A549 treated with RU486 at 1 μM for 4 hours (cell line): Measurements from ENCODE around the gene CCDC85B. TPM values are rescaled to one million over a fixed set of nuclear protein-coding genes. Genes with fewer than 3 reads are reported as not detected.

Source experiments
- total RNA-seq: library from RNA; stranded (reverse); fragments of 200-300 nt; extraction: Qiagen RNA extraction; gene quantifications from 5 replicates; pipeline ENCODE4 v1.2.3, GENCODE V29; 2022; ENCODE audit warnings: low read depth

The CCDC85B gene
- 29.7 to 54.1 TPM (median 46.1 TPM) in 5 replicates for total RNA-seq

DNA sequence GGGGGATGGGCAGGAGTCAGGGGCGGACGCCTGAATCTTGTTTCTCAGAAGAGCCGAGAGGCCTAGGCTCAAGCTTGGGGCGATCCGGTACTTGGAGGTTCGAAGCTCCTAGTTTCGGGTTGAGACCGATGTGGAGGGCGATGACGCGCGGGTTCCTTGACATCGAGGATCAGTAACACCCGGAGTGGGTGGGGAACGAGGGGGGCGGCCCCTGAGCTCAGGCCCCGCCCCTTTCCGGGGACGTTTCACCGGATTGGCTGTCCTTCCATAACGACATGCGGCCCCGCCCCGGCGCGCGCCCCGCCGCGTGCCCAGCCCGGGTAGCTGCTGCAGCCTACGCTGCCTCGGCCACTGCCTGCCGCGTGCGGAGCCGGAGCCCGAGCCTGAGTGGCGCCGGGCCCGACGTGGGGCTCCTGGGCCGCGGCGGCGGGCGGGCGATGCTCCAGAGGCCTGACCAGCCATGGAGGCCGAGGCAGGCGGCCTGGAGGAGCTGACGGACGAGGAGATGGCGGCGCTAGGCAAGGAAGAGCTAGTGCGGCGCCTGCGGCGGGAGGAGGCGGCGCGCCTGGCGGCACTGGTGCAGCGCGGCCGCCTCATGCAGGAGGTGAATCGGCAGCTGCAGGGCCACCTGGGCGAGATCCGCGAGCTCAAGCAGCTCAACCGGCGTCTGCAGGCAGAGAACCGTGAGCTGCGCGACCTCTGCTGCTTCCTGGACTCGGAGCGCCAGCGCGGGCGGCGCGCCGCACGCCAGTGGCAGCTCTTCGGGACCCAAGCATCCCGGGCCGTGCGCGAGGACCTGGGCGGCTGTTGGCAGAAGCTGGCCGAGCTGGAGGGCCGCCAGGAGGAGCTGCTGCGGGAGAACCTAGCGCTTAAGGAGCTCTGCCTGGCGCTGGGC lies at the start of gene CCDC85B:
Gene CCDC85B (plus strand): TSS at position 350 of the 895 bp plus-strand sequence. CDS start 111 bp downstream, at position 461.

DNA sequence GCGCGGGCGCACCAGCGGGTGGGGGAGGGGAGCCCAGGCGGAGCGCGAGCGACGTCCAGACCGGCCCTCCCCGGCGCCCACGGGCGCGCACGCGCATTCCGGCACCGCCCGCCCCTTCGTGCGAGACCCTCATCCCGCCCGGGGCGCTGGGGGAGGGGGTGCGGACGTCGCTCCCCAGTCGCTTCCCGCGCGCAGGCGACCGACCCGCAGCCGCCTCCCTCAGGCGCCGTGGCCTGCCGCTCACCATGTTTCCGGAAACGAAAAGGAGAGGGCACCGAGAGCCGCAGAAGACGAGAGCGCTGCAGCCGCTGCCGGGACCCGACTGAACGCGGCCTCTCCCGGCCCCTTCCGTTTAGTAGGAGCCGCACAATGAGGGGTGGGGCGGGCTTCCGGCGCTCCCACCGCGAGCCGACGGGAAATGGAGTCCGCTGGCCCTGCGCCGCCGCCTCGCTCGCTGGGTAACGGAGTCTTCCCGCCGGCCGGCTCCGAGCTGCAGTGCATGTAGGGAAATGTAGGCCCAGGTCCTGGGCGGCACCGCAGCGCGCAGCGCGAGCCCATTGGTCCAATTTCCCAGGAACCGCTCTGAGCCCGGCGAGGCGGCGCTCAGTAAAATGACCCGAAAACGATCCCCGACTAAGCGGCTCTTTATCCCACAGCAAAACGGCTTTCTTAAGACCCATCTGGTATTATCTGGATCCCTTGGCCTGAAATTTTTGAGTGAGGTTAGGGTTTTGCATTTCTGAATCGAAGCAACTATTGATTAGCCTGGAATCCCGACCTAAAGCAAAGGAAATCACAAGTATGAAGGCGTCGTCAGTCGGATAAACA lies 32.4 kb upstream of the CCDC85B start, which contains the start of gene CFL1:
Gene CFL1 (minus strand): TSS at position 328 of the 828 bp plus-strand sequence. CDS start 81 bp downstream, at position 247.

DNA sequence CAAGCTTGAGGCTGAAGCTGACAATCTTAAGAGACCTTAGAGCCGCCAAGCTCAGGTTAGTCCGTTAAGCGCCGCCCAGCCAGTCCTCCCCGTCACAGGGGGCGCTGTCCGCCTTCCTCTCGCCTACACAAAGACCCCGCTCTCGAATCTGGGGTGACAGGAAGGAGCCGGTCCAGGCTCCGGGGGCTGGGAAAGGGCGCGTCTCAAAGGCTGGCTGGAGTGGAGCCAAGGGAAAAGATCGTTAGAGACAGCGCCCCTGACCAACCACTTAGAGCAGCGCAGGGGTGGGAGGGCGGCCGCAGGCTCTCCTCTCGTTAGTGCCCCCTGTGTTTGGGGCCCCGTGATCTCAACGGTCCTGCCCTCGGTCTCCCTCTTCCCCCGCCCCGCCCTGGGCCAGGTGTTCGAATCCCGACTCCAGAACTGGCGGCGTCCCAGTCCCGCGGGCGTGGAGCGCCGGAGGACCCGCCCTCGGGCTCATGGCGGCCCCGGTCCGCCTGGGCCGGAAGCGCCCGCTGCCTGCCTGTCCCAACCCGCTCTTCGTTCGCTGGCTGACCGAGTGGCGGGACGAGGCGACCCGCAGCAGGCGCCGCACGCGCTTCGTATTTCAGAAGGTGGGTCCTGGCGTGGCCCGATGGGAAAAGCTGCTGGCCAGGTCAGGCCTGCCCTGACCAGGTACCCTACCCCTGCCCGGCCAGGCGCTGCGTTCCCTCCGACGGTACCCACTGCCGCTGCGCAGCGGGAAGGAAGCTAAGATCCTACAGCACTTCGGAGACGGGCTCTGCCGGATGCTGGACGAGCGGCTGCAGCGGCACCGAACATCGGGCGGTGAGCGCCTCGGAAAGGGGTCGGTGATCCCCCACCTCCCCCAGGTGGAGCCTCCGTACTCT lies 30.0 kb upstream of the CCDC85B start, which contains the start of gene MUS81:
Gene MUS81 (plus strand): TSS at position 156 of the 887 bp plus-strand sequence. CDS start 321 bp downstream, at position 477.

DNA sequence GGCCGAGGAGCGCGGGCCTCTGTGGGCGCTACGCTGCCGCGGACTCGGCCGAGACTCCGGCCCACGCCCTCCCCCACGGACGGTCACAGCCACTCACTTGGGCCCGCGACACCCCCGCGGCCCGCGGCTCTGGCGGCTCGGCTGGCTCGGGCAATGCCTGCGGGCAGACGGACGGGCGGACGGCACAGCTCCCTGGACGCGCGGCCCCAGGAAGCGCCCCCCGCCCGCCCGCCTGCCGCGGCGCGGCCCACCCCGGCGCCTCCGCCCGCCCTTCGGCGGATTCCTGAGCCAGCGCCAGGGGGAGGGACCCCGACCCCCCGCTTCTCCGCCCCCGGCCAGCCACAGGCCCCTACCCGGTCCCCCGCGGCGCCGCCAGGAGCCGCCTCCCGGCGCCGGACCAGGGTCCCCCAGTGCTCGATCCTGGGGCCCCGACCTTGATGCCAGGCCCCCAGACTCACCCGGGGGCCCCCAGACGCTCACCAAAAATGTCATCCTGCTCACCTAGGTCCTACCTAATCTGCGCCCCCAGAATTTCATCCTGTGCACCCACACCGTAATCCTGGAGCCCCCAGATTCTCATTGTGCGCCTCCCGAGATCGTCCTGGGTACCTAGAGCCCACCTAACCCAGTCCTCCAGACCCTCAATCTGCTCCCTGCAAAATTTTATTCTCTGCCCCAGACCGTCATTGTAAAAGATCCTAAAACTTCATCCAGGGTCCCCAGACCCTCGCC lies 17.7 kb upstream of the CCDC85B start, which contains the start of gene EFEMP2:
Gene EFEMP2 (minus strand): TSS at position 215 of the 732 bp plus-strand sequence. CDS start 446 bp downstream, outside the sequence.

DNA sequence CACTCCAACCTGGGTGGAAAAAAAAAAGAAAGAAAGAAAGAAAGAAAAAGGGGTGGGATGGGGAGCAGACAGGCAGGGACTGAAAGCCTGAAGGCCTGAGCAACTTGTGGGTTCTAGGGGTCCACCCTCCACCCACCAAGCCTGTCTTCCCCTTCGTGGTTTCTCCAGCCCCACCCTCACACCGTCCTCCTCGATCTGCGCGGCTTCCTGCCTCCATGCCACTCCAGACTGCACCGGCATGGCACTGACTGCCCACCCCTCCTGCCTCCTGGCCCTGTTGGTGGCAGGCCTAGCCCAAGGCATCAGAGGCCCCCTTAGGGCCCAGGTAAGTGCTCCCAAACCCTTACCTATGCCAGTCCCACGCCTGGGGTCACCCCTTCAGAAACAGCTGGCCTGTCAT lies 10.9 kb upstream of the CCDC85B start, which contains the start of gene CTSW:
Gene CTSW (plus strand): TSS at position 221 of the 400 bp plus-strand sequence. CDS start 18 bp downstream, at position 239.

DNA sequence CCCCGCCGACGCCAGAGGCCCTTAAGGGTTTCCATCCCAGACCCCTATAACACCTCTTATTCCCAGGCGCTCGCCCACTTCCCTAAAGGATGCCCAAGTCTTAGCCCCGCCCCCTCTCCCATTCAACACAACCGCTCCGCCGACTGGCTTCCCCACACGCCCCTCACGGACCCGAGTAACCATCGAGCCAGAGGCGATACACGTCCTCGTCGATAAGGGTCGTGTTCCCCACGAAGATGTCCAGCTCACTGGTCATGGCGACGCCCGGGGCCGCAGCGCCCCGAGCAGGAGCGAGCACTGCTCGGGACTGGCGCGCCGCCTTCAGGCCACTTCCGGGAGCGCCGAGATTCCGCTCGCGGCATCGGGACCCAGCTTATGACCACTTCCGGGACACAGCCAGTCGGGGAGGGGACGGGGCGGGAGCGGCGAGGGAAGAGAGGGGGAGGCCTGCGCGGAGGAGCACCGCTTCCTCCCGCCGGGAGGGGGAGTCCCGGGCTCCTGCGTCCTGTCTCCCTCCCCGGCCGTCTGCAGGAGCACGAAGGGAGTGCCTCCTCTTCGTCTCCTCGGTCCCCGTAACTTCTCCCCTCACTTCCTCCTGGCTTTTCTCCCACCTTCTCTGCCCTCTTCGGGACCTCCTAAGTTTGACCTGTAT lies 2.2 kb upstream of the CCDC85B start, which contains the start of gene FIBP:
Gene FIBP (minus strand): TSS at position 309 of the 652 bp plus-strand sequence. CDS start 53 bp downstream, at position 256.

DNA sequence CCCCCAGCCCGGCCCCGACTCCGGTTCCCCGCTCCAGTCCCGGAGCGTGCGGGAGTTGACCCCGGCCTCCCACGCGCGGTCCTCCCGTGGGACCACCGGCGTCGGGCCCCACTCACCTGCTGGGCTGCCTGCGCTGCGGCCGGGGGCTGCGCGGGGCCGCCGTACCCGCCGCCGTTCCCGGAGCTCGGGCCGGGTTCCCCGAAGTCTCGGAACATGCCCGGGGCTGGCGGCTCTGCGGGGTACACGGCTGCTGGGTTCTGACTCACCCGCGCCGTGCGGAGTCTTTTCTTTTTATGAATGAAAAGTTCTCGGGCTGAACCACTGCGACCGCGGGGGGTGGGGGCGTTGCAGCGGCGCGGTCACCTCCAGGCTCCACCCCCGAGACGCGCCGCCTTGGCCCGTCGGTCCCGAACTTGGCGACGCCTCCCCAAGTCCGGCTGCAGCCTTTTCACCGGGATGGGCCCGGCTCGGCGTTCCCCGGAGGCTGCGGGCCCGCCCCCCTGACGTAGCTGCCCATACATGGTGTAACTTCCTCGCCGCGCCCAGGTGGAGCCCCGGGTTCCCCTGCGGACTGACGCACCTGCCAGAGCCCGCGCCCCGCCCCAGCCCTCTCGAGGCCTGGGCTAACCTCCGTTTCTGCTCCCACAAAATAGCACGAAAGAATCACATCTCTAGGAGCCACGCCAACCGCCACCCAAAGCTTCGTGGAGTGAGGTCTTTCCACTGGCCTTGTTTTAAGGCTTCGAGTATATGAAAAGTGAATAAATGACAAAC lies 9.8 kb downstream of the CCDC85B start, which contains the start of gene FOSL1:
Gene FOSL1 (minus strand): TSS at position 264 of the 774 bp plus-strand sequence. CDS start 49 bp downstream, at position 215.

DNA sequence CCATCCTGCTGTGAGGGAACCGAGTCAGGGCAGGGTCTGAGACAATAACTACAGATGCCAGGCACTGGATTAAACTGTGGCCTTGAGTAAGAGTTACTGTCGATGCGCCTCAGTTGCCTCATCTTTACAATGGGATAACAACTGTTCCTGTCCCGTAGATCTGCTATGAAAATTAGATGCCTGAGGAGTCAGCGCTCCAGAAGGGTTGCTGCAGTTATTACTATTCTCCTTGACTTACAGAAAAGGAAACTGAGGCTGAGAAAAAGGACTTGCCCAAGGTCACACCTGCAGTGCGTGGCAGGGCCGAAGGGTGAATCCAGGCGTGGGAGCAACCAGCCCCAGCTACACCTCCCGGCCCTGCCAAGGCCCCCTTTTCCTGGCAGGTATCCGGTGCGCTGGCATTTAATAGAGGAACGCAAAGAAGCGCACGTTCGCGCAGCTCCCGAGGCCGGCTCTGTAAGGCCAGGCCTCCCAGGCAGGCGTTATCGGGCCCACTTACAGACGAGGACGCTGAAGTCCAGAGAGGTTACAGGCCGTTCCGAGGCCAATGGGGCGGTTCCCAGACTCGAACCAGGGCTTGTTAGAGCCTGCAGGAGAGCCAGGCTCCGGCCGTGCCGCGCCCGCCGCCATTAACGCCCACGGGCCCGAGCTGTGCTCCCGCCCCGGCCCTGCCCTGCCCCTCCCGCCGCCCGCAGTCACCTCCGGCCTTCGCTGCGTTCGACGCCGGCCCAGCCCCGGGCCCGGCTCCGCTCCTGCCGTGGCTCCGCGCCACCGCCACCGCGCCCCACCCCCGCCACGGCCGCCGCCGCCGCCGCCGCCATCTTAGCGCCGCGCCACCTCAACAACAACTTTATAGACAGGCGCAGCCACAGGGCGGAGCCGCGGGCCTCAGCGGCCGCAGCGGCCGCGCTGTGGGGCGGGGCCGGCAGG lies 28.0 kb downstream of the CCDC85B start, which contains the start of gene C11orf68:
Gene C11orf68 (minus strand): TSS at position 852 of the 930 bp plus-strand sequence. CDS start 31 bp downstream, at position 821.

DNA sequence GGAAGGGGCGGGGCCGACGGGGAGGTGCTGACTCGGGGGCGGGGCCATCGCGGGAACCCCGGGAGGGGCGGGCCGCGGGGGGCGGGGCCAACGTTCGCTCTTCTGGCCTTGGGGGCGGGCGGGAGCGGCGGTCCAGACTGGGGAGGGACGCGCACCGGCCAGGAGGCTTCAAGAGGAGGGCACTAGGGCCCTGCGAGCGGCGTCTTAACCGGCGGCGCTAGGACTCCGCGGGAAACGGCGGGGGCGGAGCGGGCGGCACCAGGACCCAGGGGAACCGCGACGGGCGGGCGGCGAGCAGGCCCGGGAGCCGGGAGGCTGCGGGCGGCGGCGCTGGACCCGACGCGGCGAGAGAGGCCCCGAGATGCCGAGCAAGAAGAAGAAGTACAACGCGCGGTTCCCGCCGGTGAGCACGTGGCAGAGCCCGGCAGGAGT lies 28.7 kb downstream of the CCDC85B start, which contains the start of gene DRAP1:
Gene DRAP1 (plus strand): TSS at position 286 of the 432 bp plus-strand sequence. CDS start 76 bp downstream, at position 362.

Other genes with a start within 250 kb of the CCDC85B start
- gene RELA, start 227.8 kb upstream of the CCDC85B start, total RNA-seq, result 68.9 to 82.9 TPM (median 82.0 TPM) in 5 replicates
- gene KAT5, start 178.4 kb upstream of the CCDC85B start, total RNA-seq, result 41.0 to 55.2 TPM (median 52.3 TPM) in 5 replicates
- 29.2 to 51.2 TPM (median 48.8 TPM) in 5 replicates for gene RNASEH2C, start 169.9 kb upstream of the CCDC85B start, total RNA-seq
- 7.8 to 13.4 TPM (median 10.6 TPM) in 5 replicates for gene AP5B1, start 109.7 kb upstream of the CCDC85B start, total RNA-seq
- gene OVOL1, start 103.6 kb upstream of the CCDC85B start, total RNA-seq, result 0.06 to 0.10 TPM (median 0.07 TPM) in 3 of 5 replicates, not detected in the others
- 0.07 TPM in 1 of 5 replicates, not detected in the others for gene SNX32, start 56.7 kb upstream of the CCDC85B start, total RNA-seq
- 1,909 to 2,425 TPM (median 2,217 TPM) in 5 replicates for gene CFL1, start 32.5 kb upstream of the CCDC85B start, total RNA-seq
- gene MUS81, start 30.2 kb upstream of the CCDC85B start, total RNA-seq, result 20.6 to 33.6 TPM (median 31.0 TPM) in 5 replicates
- gene EFEMP2, start 17.9 kb upstream of the CCDC85B start, total RNA-seq, result 0.45 to 0.88 TPM (median 0.85 TPM) in 5 replicates
- 0.09 to 0.19 TPM in 2 of 5 replicates, not detected in the others for gene CTSW, start 10.8 kb upstream of the CCDC85B start, total RNA-seq
- gene FIBP, start 2.2 kb upstream of the CCDC85B start, total RNA-seq, result 72.3 to 97.2 TPM (median 86.8 TPM) in 5 replicates
- gene FOSL1, start 9.7 kb downstream of the CCDC85B start, total RNA-seq, result 160 to 254 TPM (median 205 TPM) in 5 replicates
- gene C11orf68, start 28.4 kb downstream of the CCDC85B start, total RNA-seq, result 40.2 to 65.5 TPM (median 60.3 TPM) in 5 replicates
- 193 to 312 TPM (median 253 TPM) in 5 replicates for gene DRAP1, start 28.8 kb downstream of the CCDC85B start, total RNA-seq
- gene TSGA10IP, start 54.8 kb downstream of the CCDC85B start, total RNA-seq, result not detected in 5 replicates
- gene SART1, start 71.1 kb downstream of the CCDC85B start, total RNA-seq, result 51.4 to 70.6 TPM (median 62.2 TPM) in 5 replicates
- 38.9 to 45.8 TPM (median 39.4 TPM) in 5 replicates for gene EIF1AD, start 111.5 kb downstream of the CCDC85B start, total RNA-seq
- gene BANF1, start 111.8 kb downstream of the CCDC85B start, total RNA-seq, result 381 to 509 TPM (median 475 TPM) in 5 replicates
- gene CST6, start 121.3 kb downstream of the CCDC85B start, total RNA-seq, result not detected in 5 replicates
- gene CATSPER1, start 135.8 kb downstream of the CCDC85B start, total RNA-seq, result 0.94 to 2.0 TPM (median 1.7 TPM) in 5 replicates
- not detected in 5 replicates for gene GAL3ST3, start 158.5 kb downstream of the CCDC85B start, total RNA-seq
- gene SF3B2, start 161.7 kb downstream of the CCDC85B start, total RNA-seq, result 168 to 198 TPM (median 172 TPM) in 5 replicates
- 48.7 to 80.4 TPM (median 65.1 TPM) in 5 replicates for gene PACS1, start 179.6 kb downstream of the CCDC85B start, total RNA-seq